DND-41 (cell line): ENCODE data around the gene FGF13.

Experiments
- ATAC-seq: fragments of 200-7000 bp; cut with Tn5 transposase; 3 replicates; pipeline ENCODE4 v1.9.1; 2021; ENCODE audit warnings: low read depth; ENCODE audit not compliant: insufficient read depth
- DNase-seq: peaks from one replicate; pipeline ENCODE4 v3.0.0-alpha.2; 2020
- H2AFZ ChIP-seq: 2 replicates; pipeline ENCODE4 v1.6.0; 2012; ENCODE audit warnings: low read depth, low read length
- H3K27ac ChIP-seq: 2 replicates; pipeline ENCODE4 v1.5.1; 2012; ENCODE audit warnings: low read length, inconsistent platforms
- H3K27me3 ChIP-seq: fragments of 200-600 bp; sonication (generic); 2 replicates; pipeline ENCODE4 v1.6.0; 2012; ENCODE audit warnings: low read length, mild to moderate bottlenecking, inconsistent platforms; ENCODE audit not compliant: insufficient read depth, poor library complexity
- H3K36me3 ChIP-seq: 2 replicates; pipeline ENCODE4 v1.5.1; 2012; ENCODE audit warnings: low read length, inconsistent platforms; ENCODE audit not compliant: insufficient read depth
- H3K4me1 ChIP-seq: 2 replicates; pipeline ENCODE4 v1.5.1; 2012; ENCODE audit warnings: mild to moderate bottlenecking, low read length; ENCODE audit not compliant: insufficient read depth
- H3K4me2 ChIP-seq: 2 replicates; pipeline ENCODE4 v1.6.0; 2012; ENCODE audit warnings: mild to moderate bottlenecking, moderate library complexity, low read length, inconsistent platforms; ENCODE audit not compliant: insufficient read depth
- H3K4me3 ChIP-seq, 2 experiments: fragments of 200-600 bp in 1 of 2; shearing (Covaris generic) in 1 of 2; 2 replicates each; pipeline ENCODE4 v1.5.1; 2012 to 2016; ENCODE audit warnings: inconsistent platforms in 2 of 2, low read length in 2 of 2, mild to moderate bottlenecking in 2 of 2, low read depth in 1 of 2, moderate library complexity in 1 of 2
- H3K79me2 ChIP-seq: 2 replicates; pipeline ENCODE4 v1.6.0; 2012; ENCODE audit warnings: low read length, inconsistent platforms; ENCODE audit not compliant: insufficient read depth
- H3K9ac ChIP-seq: 2 replicates; pipeline ENCODE4 v1.6.0; 2012; ENCODE audit warnings: low read depth, mild to moderate bottlenecking, inconsistent platforms, low read length, moderate library complexity
- H3K9me3 ChIP-seq: 2 replicates; pipeline ENCODE4 v1.5.1; 2012; ENCODE audit warnings: low read length, moderate library complexity, mild to moderate bottlenecking, inconsistent platforms; ENCODE audit not compliant: insufficient read depth, severe bottlenecking
- H4K20me1 ChIP-seq: 2 replicates; pipeline ENCODE4 v1.6.0; 2012; ENCODE audit warnings: low read length; ENCODE audit not compliant: insufficient read depth
- CTCF ChIP-seq: IDR thresholded peaks from 2 replicates; pipeline ENCODE4 v1.5.1; 2012; ENCODE audit warnings: borderline replicate concordance, low read length, moderate library complexity, mild to moderate bottlenecking; ENCODE audit not compliant: poor library complexity, severe bottlenecking; ENCODE audit errors: extremely low read depth
- EZH2 ChIP-seq: IDR thresholded peaks from 3 replicates; pipeline ENCODE4 v1.6.1; 2012; ENCODE audit warnings: borderline replicate concordance, low read depth, mild to moderate bottlenecking, moderate library complexity, low read length, inconsistent platforms; ENCODE audit not compliant: severe bottlenecking

FGF13 gene

GRCh38 chrX:138704596-138704995, 6.9 kb downstream of the FGF13 start:
- no peak overlapping the region for H3K27ac ChIP-seq
- no peak overlapping the region for H3K9ac ChIP-seq
- no peaks in the 10 kb centered on the region for H3K9me3 ChIP-seq
- H2AFZ ChIP-seq, result no peak overlapping the region
- H3K27me3 ChIP-seq, result no peaks in the 10 kb centered on the region
- no peaks in the 10 kb centered on the region for H4K20me1 ChIP-seq
- H3K4me3 ChIP-seq, result no peak overlapping the region
- H3K79me2 ChIP-seq, result no peaks in the 10 kb centered on the region
- DNase-seq, result no peak
- H3K36me3 ChIP-seq, result no peaks in the 10 kb centered on the region
- no peak overlapping the region for H3K4me2 ChIP-seq
- no peak for ATAC-seq
- H3K4me1 ChIP-seq, result no peaks in the 10 kb centered on the region
- TF ChIP-seq CTCF (no peak), EZH2 (no peak)

- no peak for DNase-seq
- no peaks in the 10 kb centered on the region for H3K36me3 ChIP-seq
- no peak overlapping the region for H3K27ac ChIP-seq
- H3K4me2 ChIP-seq, result no peak overlapping the region
- no peaks in the 10 kb centered on the region for H3K4me1 ChIP-seq
- H3K79me2 ChIP-seq, result no peaks in the 10 kb centered on the region
- H3K9ac ChIP-seq, result no peak overlapping the region
- H4K20me1 ChIP-seq, result no peaks in the 10 kb centered on the region
- H3K27me3 ChIP-seq, result no peaks in the 10 kb centered on the region
- no peak overlapping the region for H3K4me3 ChIP-seq
- H2AFZ ChIP-seq, result no peak overlapping the region
- no peaks in the 10 kb centered on the region for H3K9me3 ChIP-seq
- TF ChIP-seq CTCF (no peak), EZH2 (no peak)
- no peak for ATAC-seq
These were observed 7.4 kb downstream of the FGF13 start for GRCh38 chrX:138704101-138704500.

GRCh38 chrX:138692591-138692990, 18.9 kb downstream of the FGF13 start:
- DNase-seq (no peak), ATAC-seq (no peak)
- no peak overlapping the region for H3K4me2 ChIP-seq
- H2AFZ ChIP-seq, result no peak overlapping the region
- H3K36me3 ChIP-seq, result no peaks in the 10 kb centered on the region
- H3K9me3 ChIP-seq, result no peaks in the 10 kb centered on the region
- no peaks in the 10 kb centered on the region for H3K27me3 ChIP-seq
- no peaks in the 10 kb centered on the region for H3K79me2 ChIP-seq
- no peak overlapping the region for H3K27ac ChIP-seq
- H4K20me1 ChIP-seq, result no peaks in the 10 kb centered on the region
- no peak overlapping the region for H3K4me3 ChIP-seq
- no peaks in the 10 kb centered on the region for H3K4me1 ChIP-seq
- H3K9ac ChIP-seq, result no peak overlapping the region
- TF ChIP-seq EZH2 (no peak), CTCF (no peak)

GRCh38 chrX:138691186-138691585, 20.3 kb downstream of the FGF13 start:
- Histone ChIP-seq H2AFZ (no peak overlapping the region), H3K79me2 (no peaks in the 10 kb centered on the region), H3K4me1 (no peaks in the 10 kb centered on the region), H3K9ac (no peak overlapping the region), H3K27ac (no peak overlapping the region), H3K4me3 (no peak overlapping the region), H3K4me2 (no peak overlapping the region), H3K9me3 (no peaks in the 10 kb centered on the region), H4K20me1 (no peaks in the 10 kb centered on the region), H3K27me3 (no peaks in the 10 kb centered on the region), H3K36me3 (no peaks in the 10 kb centered on the region)
- no peak for TF ChIP-seq EZH2
- no peak for ATAC-seq
- no peak for DNase-seq
